HL-60/S4 treated with retinoic acid at 250 ng/mL for 4 days and 3 days (cell line): ENCODE results near the gene BUD13.
"Not testable (repeated sequence)": the region's sequence is repeated elsewhere in the genome, so short reads cannot be mapped to it uniquely, and the experiment has no call there.

Experiments
- in situ Hi-C: fragments of 300-500 bp; cut with MboI; formaldehyde crosslinking; loops from 2 replicates; pipeline ENCODE4 v1.7.0; 2022; ENCODE audit warnings: low sequenced_read_pairs

The BUD13 gene, protein sequence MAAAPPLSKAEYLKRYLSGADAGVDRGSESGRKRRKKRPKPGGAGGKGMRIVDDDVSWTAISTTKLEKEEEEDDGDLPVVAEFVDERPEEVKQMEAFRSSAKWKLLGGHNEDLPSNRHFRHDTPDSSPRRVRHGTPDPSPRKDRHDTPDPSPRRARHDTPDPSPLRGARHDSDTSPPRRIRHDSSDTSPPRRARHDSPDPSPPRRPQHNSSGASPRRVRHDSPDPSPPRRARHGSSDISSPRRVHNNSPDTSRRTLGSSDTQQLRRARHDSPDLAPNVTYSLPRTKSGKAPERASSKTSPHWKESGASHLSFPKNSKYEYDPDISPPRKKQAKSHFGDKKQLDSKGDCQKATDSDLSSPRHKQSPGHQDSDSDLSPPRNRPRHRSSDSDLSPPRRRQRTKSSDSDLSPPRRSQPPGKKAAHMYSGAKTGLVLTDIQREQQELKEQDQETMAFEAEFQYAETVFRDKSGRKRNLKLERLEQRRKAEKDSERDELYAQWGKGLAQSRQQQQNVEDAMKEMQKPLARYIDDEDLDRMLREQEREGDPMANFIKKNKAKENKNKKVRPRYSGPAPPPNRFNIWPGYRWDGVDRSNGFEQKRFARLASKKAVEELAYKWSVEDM

DNA sequence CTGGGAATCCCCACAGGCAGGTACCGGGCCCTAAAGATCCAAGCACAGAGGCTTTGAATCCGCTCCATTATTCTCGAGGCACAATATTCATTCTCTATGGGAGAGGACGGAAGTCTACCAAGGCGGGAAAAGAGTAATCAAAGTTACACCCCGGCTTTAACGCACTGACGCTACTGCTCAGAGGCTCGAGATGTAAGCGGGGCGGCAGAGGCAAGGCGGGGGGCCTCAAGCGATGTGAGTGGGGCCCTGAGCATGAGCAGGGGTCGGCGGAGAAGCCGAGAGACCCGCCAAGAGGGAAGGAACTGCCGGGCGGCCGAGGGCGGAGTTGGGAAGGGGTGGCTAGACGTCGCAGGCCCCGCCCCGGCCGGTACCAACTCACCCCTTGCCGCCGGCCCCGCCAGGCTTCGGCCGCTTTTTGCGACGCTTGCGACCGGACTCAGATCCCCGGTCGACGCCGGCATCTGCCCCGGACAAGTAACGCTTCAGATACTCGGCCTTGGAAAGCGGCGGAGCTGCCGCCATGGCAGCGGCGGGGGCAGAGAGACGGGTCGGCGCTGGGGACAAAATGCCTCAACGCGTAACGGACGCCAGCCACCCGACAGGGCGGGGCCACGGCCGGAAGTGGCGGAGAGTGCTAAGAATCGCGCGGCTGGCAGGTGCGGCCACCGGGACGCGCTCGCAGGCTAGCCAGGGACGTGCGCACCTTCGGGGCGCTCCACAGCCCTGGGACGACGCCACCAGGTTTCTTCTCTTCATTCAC lies at the start of gene BUD13:
TSS of gene BUD13 (minus strand) at position 545 of the 760 bp plus-strand sequence. CDS start at position 522, 23 bp downstream.
- in situ Hi-C loops = no loop called here

DNA sequence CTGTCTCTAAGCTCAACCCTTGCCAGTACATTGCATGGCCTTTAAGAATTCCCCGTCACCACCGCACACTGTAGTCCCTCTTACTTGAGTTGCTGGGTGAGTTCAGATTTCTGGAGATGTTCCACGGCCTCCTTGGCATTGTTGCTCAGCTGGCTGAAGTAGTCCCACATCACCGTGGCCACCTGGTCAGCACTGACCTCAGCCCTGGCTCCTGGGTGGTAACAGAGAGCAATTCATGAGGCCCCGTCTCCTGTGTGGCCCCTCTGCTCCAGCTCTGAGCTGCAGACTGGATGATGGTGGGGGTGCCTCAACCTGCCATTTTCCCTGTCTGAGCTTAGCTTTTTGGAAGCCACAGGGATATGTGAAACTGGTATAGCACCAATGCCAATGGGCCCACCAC lies 49.8 kb upstream of the BUD13 start:
- in situ Hi-C loops = no loop called here

DNA sequence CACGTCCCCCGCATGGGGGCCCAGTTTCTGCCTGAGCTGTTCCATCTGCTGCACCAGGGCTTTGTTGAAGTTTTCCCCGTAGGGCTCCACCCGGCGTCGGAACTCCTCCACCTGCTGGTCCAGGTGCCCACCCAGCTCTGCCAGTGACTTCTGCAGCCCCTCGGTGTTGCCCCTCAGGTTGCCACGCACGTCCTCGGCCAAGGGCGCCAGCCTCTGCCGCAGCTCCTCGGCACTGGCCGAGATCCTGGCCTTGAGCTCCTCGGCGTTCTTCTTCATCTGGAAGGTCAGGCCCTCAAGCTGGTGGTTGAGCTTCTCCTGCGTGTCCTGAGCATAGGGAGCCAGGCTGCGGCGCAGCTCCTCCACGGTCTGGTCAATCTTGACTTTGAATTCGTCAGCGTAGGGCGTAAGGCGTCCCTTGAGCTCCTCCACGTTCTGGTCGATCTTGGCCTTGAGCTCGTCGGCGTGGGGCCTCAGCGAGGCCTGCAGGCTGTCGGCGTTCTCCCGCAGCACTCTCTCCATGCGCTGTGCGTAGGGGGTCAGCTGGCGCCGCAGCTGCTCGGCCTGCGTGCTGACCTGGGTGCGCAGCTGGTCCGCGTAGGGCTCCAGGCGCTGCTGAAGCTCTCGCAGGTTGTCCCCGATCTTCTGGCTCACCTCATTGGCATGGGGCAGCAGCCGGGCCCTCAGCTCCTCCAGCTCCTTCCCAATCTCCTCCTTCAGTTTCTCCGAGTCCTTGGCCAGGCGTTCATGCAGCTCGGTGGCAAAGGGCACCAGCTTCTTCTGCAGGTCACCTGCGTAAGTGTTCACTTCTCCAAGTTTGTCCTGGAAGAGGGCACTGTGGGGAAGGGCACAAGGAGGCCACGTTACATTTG lies 48.5 kb upstream of the BUD13 start:
- in situ Hi-C loops = no loop called here

DNA sequence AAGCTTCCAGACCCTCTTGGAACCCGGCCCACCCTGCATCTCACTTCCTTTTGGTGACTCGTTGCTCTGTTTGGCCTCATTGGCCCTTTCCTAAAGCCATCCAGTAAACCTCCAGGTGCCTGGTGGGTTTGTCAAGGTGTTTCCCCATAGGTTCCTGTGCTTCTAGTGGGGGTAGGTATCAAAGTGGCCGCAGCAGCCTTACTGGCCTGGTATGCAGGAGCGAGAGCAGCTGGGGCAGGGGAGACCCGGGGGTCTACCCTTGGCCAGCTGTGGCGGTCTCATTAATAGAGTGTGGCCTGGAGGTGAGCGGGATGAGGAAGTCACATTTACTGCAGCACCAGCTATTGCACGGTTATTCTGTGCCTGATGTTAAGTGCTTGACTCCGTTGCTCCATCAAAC lies 46.3 kb upstream of the BUD13 start:
- in situ Hi-C loops = no loop called here

DNA sequence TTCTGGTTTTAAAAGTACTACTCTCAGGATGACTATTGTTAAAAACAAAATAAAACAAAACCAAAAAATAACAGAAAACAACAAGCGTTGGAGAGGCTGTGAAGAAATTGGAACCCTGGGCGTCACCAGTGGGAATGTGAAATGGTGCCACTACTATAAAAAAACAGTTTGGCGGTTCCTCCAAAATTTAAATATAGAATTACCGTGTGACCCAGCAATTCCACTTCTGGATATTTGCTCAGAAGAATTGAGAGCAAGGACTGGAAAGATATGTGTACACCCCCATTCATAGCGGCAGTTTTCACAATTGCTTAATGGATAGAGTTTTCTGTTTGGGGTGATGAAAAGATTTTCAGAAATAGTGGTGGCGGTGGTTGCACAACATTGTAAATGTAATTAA lies 41.7 kb upstream of the BUD13 start:
- in situ Hi-C loops = no loop called here

DNA sequence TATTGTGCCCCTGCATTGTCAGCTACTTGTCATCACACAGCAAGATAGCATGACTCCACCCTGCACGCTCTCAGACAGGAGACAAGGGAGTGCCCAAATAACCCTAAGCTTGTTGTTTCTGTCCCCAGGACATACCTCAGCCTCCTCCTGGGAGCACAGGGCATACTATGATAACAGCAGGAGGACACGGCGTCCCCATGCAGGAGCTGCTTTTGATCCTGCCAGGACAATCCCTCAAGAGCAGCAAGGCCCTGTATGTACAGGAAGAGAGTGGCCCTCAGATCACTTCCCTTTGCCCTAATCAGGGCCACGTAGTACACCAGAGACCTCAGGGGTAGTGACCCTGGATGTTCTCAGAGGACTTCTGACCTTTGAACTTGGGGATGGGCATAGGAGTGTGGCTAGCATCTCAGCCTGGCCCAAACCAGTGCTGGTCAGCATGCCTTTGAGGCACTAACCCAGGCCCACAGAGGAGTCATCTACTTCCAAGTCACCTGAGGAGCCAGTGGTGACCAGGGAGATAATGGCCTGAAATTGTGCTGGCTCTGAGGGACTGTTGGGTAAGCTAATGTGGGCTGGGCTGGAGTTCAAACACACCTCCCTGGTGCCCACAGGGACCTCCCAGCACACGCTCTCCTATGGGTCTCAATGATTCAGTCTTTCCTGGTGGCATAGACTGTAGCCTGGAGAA lies 41.1 kb upstream of the BUD13 start:
- in situ Hi-C loops = no loop called here

DNA sequence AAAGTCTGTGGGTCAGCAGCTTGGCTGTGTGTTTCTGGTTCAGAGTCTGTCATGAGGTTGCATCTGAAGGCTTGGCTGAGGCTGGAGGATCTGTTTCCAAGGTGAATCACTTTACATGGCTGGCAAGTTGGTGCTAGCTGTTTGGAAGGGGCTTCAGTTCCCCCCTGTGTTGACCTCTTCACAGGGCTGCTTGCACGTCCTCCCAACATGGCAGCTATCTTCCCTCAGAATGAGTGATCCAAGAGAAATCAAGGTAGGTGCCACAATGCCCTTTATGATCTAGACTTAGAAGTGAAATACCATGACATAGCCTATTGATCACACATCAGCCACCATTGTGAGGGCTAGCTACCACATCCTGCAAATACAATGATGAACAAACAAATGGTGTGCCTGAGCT lies 40.4 kb upstream of the BUD13 start:
- in situ Hi-C loops = no loop called here

DNA sequence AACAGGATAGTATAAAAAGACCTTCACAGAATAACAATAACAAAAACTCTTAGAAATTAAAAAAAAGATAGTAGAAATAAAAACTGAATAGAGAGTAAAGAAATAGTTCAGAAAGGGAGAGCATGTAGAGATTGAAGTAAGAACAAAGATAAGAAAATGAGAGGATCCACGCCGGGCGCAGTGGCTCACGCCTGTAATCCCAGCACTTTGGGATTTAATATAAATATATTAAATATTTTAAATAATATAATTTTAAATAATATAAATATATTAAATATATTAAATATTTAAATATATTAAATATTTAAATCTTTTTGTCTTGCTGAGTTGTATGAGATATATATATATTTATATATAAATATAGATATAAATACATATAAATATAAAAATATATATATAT lies 39.3 kb upstream of the BUD13 start:
- in situ Hi-C loops = no loop called here

DNA sequence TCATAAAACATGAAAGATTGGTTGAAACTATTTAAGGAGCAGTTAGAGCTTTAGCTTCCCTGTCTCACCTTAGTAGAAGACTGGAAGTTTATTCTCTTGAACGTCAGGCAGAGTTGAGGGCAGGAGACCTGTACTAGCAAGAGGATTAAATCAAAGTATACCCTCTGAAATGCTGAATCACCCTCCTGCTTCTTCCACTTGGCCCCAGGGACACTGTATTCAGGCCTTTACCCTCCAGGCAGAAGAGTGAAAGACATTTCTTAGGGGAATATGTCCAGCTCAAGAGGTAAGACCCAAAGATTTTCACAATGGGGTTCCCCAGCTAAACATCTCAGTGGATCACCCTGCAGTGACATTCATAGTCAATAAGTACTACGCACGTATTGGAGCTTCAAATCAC lies 38.4 kb upstream of the BUD13 start:
- in situ Hi-C loops = no loop called here

DNA sequence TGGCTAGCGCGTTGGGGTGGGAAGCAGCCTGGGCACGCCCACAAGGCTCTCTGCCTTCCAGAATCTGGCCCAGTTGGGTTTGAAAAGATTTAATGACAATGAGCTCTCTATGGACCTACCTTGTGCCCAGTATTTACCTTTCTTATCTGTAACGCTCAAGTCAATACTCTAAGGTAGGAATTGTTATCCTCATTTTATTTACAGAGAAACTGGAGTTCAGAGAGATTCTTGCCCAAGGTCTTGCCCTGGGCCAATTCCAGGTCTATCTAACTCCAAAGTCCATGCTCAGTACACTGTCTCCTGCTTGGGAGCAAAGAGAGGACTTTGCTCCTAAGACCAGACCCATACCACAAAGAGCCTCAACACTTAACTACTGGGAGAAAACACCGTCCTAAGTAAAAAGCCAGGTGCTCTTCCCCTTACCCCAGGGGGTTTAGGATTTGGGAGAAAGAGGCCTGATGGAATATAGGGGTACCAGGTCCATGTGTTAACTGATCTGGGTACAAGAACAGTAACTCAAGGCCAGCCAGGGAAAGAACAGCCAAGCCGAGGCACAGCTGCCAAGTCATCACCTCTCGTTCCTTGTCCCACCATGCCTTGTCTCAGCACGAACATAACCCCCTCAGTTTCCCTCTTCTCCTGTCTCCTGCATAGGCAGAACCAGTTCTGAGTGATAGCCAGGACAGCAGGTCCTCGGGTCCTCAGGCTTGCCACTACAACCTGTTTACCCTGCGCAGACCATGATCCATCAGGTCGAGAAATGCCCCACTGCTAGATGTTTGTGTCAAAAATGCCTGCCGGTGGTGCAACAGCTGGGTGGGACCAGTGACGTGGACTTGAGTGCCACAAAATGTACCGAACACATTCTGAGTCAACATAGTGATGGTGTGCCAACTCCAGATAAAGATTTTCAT lies 35.7 kb upstream of the BUD13 start:
- in situ Hi-C loops = no loop called here

DNA sequence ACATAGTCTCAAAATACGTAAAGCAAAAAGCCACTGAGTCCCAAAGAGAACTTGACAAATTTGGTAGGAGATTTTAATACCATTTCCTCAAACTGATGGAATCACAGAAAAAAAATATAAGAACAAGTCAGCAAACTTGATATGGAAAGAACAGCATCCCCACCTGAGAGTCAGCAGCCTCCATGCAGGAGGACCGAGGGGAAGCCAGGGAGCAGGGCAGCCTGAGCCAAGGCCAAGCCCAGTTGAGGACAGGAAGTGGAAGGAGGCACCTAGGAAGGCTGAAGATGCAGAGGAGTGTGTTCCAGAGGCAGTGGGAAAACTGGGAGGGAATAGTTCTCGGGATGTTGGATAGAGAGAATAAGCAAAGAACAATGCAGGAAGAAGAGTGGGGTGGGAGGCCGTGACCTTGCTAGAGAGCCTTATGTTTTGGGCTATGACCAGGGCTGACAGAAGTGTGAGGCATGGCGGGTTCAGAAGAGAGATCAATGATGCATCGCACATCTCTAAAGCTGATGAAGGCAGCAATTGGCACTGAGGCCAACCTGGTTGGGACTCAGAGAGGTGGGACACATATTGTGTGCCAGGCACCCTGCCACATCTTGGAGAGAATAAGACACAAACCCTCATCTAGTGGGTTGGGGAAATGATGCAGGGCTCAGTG lies 34.9 kb upstream of the BUD13 start:
- in situ Hi-C loops = no loop called here

DNA sequence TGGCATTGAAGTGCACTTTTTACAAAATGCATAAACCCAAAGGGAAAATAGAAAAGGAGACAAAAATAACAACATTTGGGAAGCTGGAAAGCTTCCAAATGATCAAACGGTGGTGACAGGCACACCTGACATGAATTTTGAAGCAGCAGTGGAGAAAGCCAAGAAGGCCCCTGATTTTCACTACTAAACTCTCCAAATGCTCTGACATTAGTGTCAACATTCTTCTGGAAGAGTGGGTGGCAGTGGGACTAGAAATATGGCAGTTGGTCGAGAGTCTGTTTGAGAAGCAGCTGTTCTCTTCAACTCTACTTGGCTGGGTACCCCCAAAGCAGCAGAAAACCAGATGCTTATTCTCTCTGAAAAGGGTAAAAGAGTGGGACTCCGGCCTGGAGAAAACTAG lies 31.2 kb upstream of the BUD13 start:
- in situ Hi-C loops = no loop called here

DNA sequence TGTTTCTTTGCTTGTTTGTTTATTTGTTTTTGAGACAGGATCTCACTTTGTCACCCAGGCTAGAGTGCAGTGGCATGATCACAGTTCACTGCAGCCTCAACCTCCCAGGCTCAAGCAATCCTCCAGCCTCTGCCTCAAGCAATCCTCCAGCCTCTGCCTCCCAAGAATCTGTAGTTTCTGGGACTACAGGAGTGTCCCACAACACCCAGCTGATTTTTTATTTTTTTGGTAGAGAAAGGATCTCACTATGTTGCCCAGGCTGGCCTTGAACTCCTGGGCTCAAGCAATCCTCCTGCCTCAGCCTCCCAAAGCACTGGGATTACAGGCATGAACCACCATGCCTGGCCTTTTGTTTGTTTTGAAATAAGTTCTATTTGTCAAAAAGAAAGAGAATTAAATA lies 28.9 kb upstream of the BUD13 start:
- in situ Hi-C loops = not testable (repeated sequence)

DNA sequence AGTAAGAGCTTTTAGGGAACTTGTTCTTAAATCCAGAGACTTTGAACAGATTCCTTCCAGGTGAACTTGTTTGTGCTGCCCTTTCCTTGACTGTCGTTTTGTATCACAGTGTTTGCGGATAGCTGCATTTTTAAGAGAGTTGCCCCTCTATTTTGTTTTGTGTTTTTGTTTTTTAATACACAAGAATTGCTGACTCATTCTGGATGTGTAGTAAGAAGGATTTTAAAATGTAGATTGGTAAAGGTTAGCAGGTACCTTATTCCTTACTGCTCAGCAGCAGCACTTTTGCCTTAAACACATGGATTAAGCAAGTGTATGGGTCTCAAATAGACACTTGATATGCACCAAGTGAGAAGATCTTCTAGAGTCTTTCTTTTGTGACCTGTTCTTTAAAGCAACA lies 27.8 kb upstream of the BUD13 start:
- in situ Hi-C loops = no loop called here

DNA sequence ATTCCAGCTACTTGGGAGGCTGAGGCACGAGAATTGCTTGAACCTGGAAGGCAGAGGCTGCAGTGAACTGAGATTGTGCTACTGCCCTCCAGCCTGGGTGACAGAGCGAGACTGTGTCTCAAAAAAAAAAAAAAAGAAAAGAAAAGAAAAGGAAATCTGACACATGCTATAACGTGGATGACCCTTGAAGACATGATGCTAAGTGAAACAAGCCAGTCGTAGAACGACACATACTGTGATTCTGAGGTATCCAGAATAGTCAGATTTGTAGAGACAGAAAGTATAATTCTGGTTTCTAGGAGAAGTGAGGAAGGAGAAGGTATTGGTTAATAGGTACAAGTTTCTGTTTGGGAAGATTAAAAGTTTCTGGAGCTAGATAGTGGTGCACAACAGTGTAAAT lies 25.6 kb upstream of the BUD13 start:
- in situ Hi-C loops = loop anchor here (25.0 kb wide), 1 partner anchor 314 kb away; no protein-coding TSS in a partner anchor

DNA sequence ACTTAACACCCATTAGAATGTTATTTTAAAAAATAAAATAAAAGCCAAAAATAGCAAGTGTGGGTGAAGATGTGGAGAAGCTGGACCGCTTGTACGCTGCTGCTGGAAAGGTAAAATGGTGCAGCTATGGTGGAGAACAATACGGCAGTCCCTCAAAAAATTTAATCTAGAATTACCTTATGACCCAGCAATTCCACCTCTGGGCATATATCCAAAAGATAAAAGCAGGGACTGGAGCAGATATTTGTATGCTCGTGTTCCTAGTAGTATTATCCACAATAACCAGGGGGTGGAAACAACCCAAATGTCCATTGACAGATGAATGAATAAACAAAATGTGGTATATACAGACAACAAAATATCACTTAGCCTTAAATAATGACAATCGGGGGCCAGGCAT lies 25.0 kb upstream of the BUD13 start:
- in situ Hi-C loops = loop anchor here (25.0 kb wide), 1 partner anchor 314 kb away; no protein-coding TSS in a partner anchor

DNA sequence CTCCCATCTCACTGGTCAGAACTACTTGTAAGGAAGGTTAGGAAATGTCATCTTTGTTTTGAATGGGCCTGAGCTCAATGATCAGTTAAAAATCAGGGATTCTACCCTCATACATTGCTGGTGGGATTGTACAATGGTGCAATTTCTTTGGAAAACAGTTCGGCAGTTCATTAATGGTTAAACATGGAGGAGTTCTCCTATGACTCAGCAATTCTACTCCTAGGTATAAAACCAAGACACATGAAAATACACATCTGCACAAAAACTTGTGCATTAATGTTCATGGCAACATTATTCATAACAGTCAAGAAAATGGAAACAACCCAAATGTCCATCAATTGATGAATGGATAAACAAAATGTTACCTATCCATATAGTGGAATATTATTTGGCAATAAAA lies 23.8 kb upstream of the BUD13 start:
- in situ Hi-C loops = loop anchor here (25.0 kb wide), 1 partner anchor 316 kb away; no protein-coding TSS in a partner anchor

DNA sequence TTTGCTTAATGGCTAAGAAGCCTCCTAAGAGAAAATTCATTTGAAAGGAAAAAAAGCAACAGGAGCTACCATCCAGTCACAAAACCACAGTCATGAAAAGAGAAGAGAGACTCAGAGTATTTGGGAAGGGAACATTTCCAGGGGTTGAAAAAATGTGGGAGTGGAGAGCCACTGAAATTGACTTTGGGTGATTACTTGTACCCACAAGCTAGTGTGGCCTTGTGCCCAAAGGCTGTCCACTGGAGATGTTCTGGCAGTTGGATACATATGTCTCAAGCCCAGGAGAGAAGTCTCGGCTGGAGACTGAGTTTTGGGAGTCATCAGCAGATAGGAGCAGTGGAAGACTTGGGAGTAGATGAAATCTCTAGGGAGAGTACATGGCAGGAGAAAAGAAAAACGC lies 22.1 kb upstream of the BUD13 start:
- in situ Hi-C loops = loop anchor here (25.0 kb wide), 1 partner anchor 317 kb away; no protein-coding TSS in a partner anchor

DNA sequence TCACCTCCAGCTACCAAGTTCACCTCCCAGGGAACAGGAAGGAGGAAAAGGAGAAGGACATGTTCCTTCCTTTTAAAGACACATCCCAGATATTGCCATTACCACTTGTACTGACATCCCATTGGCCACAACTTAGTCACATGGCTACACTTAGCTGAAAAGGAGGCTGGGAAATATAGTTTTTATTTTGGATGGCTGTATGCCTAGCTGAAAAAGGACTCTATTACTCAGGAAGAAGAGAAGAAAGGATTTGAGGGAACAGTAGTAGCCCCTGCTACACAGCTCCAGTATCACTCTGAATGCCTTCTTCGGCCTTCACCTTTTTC lies 20.9 kb upstream of the BUD13 start:
- in situ Hi-C loops = loop anchor here (25.0 kb wide), 1 partner anchor 319 kb away; no protein-coding TSS in a partner anchor
